Right kidney (tissue), 1 donor: Measurements from ENCODE around the gene FN1.

Experiments used
- DNase-seq: peaks from one replicate; pipeline ENCODE4 v3.0.0-alpha.2; 2016

FN1 gene

GRCh38 chr2:215447056-215447455 lies 11.2 kb upstream of the FN1 start:
- no peak for DNase-seq

- DNase-seq, result no peak
Measured at GRCh38 chr2:215442401-215442787, 6.5 kb upstream of the FN1 start.

- no peak for DNase-seq
Measured at GRCh38 chr2:215441560-215442400, 5.9 kb upstream of the FN1 start.

GRCh38 chr2:215439980-215440512 lies 4.2 kb upstream of the FN1 start:
- no peak for DNase-seq

- DNase-seq, result no peak
Measured at GRCh38 chr2:215439404-215439803, 3.5 kb upstream of the FN1 start.

- DNase-seq, result no peak
Measured at GRCh38 chr2:215437614-215438013, 1.7 kb upstream of the FN1 start.

- no peak for DNase-seq
Measured at GRCh38 chr2:215436705-215437565, 1.1 kb upstream of the FN1 start.

- DNase-seq, result peak; percentile 86
Measured at GRCh38 chr2:215435280-215435869, 493 bp downstream of the FN1 start.

GRCh38 chr2:215434447-215435279 lies 1.2 kb downstream of the FN1 start:
- peak; percentile 23 for DNase-seq

GRCh38 chr2:215432759-215433594 lies 2.9 kb downstream of the FN1 start:
- no peak for DNase-seq

- no peak for DNase-seq
Measured at GRCh38 chr2:215431778-215432758, 3.8 kb downstream of the FN1 start.

GRCh38 chr2:215431290-215431689 lies 4.6 kb downstream of the FN1 start:
- no peak for DNase-seq

- DNase-seq, result no peak
Measured at GRCh38 chr2:215430528-215431187, 5.2 kb downstream of the FN1 start.

GRCh38 chr2:215429424-215429823 lies 6.4 kb downstream of the FN1 start:
- DNase-seq, result no peak

- no peak for DNase-seq
Measured at GRCh38 chr2:215428060-215428910, 7.6 kb downstream of the FN1 start.

- no peak for DNase-seq
Measured at GRCh38 chr2:215427585-215427984, 8.3 kb downstream of the FN1 start.

- DNase-seq, result no peak
Measured at GRCh38 chr2:215425021-215425782, 10.7 kb downstream of the FN1 start.
